K562 (cell line): ENCODE data around the gene TBX6. TPM values are rescaled to one million over a fixed set of nuclear protein-coding genes. Genes with fewer than 3 reads are reported as not detected.

Experiments used
- CHD2 ChIP-seq: IDR thresholded peaks from 2 replicates; pipeline ENCODE4 v1.6.1; 2011; ENCODE audit warnings: low read depth, low read length
- EGR1 ChIP-seq: fragments of 450-650 bp; conservative IDR thresholded peaks from 2 replicates; pipeline ENCODE4 v1.6.1; 2017; ENCODE audit warnings: mild to moderate bottlenecking
- EWSR1 ChIP-seq: fragments of 450-650 bp; IDR thresholded peaks from 2 replicates; pipeline ENCODE4 v1.6.1; 2018; ENCODE audit warnings: borderline replicate concordance, mild to moderate bottlenecking, low read depth, moderate library complexity; ENCODE audit not compliant: partially characterized antibody
- HBP1 ChIP-seq: fragments of 450-650 bp; formaldehyde crosslinking; IDR thresholded peaks from 2 replicates; pipeline ENCODE4 v1.4.0; 2022; ENCODE audit warnings: missing genetic modification characterization
- MXD1 ChIP-seq: fragments of 250-450 bp; sonication (Bioruptor Pico); IDR thresholded peaks from 2 replicates; pipeline ENCODE4 v1.8.0; 2021; ENCODE audit warnings: borderline replicate concordance, mild to moderate bottlenecking, moderate library complexity; ENCODE audit not compliant: poor library complexity, severe bottlenecking
- SAFB2 ChIP-seq: fragments of 200-400 bp; formaldehyde crosslinking; IDR thresholded peaks from 2 replicates; pipeline ENCODE4 v1.6.1; 2018; ENCODE audit warnings: borderline replicate concordance, low read length, low read depth, moderate library complexity; ENCODE audit not compliant: severe bottlenecking
- SIX5 ChIP-seq, 2 experiments: IDR thresholded peaks; 2 replicates each; pipeline ENCODE4 v1.6.1; 2011; ENCODE audit warnings: low read length in 2 of 2, borderline replicate concordance in 1 of 2, low read depth in 1 of 2, mild to moderate bottlenecking in 1 of 2, moderate library complexity in 1 of 2; ENCODE audit not compliant: insufficient read depth in 1 of 2
- ZBTB40 ChIP-seq, 2 experiments: fragments of 450-650 bp in 1 of 2; sonication (generic) in 1 of 2; formaldehyde crosslinking in 1 of 2; IDR thresholded peaks; 2 replicates each; pipeline versions ENCODE4 v1.7.1 to v1.9.0; 2016 to 2022; ENCODE audit warnings: inconsistent platforms in 1 of 2, mild to moderate bottlenecking in 1 of 2, missing genetic modification reagents in 1 of 2
- ZBTB49 ChIP-seq: sonication (generic); formaldehyde crosslinking; IDR thresholded peaks from 2 replicates; pipeline ENCODE4 v1.8.0; 2022; ENCODE audit warnings: missing genetic modification reagents, mild to moderate bottlenecking, borderline replicate concordance
- polyA plus RNA-seq, 8 experiments: library from polyadenylated mRNA; depleted of rRNA in 4 of 8; stranded (reverse) in 5 of 8; unstranded in 3 of 8; fragments of >200 nt; fragmentation: Nextera tagmentation in 2 of 8; fragmentation: Illumina TruSeq in 1 of 8; extraction: Ambion mirVana in 2 of 8; extraction: Trizol in 1 of 8; gene quantifications; 2 replicates each; pipeline versions ENCODE4 v1.2.1 to v1.2.3, GENCODE V29; 2011 to 2014; ENCODE audit warnings: inconsistent platforms in 1 of 8, missing spikeins in 1 of 8
- total RNA-seq, 7 experiments: library from RNA; depleted of rRNA in 6 of 7; stranded (reverse); fragments of >200 nt in 6 of 7; fragmentation: Illumina TruSeq in 2 of 7; extraction: Trizol in 2 of 7; gene quantifications; 2 replicates each; pipeline versions ENCODE4 v1.2.1 to v1.2.3, GENCODE V29; 2011 to 2021; ENCODE audit warnings: low replicate concordance in 1 of 7

TBX6 gene
- total and polyA plus RNA-seq, 9 of the 15 experiments (the other 6 are each of a cell fraction or from before 2014, with no cell fraction given) = 0.07 to 0.58 (median 0.11) TPM; not detected in 2

GRCh38 chr16:30063893-30064728, 27.6 kb downstream of the TBX6 start (continued):
- TF ChIP-seq ZBTB40 (IDR thresholded peaks at IDR 0.05) = no peak
- TF ChIP-seq ZBTB40 (CRISPR knock-in tag; IDR thresholded peaks at IDR 0.05) = no peak
- no peak for TF ChIP-seq ZBTB49 (CRISPR knock-in tag)
- no peak for TF ChIP-seq HBP1 (CRISPR knock-in tag)
- no peak for TF ChIP-seq EGR1
- TF ChIP-seq EWSR1 = no peak
- TF ChIP-seq SIX5 (IDR thresholded peaks at IDR 0.05; ENCODE audit: borderline replicate concordance in 1 of 2, insufficient read depth in 1 of 2, low read depth in 1 of 2, low read length in 2 of 2) = no peak
- no peak for TF ChIP-seq SAFB2
- no peak for TF ChIP-seq CHD2
- no peak for TF ChIP-seq MXD1 (CRISPR knock-in tag)
